Measurements from ENCODE around the gene GMPPB.

DNA sequence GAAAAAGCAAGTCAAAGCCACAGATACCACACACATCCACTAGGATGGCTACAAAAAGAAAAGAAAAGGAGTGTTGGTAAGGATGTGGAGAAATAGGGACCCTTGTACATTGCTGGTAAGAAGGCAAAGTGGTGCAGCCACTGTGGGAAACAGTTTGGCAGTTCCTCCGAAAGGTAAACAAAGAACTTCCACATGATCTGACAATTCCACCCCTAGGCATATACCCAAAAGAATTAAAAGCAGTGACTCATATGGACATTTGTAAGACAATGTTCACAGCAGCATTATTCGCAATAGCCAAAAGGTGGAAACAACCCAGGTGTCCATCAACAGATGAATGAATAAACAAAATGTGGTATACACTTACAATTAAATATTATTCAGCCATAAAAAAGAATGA, 22.2 kb upstream of the GMPPB start:
- TF ChIP-seq, protein P1, sequence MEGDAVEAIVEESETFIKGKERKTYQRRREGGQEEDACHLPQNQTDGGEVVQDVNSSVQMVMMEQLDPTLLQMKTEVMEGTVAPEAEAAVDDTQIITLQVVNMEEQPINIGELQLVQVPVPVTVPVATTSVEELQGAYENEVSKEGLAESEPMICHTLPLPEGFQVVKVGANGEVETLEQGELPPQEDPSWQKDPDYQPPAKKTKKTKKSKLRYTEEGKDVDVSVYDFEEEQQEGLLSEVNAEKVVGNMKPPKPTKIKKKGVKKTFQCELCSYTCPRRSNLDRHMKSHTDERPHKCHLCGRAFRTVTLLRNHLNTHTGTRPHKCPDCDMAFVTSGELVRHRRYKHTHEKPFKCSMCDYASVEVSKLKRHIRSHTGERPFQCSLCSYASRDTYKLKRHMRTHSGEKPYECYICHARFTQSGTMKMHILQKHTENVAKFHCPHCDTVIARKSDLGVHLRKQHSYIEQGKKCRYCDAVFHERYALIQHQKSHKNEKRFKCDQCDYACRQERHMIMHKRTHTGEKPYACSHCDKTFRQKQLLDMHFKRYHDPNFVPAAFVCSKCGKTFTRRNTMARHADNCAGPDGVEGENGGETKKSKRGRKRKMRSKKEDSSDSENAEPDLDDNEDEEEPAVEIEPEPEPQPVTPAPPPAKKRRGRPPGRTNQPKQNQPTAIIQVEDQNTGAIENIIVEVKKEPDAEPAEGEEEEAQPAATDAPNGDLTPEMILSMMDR (conservative IDR thresholded peaks at IDR 0.05): no peak; the same call in 1 of the 2 replicates
- no peak for TF ChIP-seq ZFX (IDR thresholded peaks at IDR 0.05)

All from C4-2B (cell line).